Urinary bladder (tissue), 4 donors: Measurements from ENCODE around the gene C10orf90. TPM values are rescaled to one million over a fixed set of nuclear protein-coding genes. Genes with fewer than 3 reads are reported as not detected.

Experiments used
- DNase-seq: peaks from one replicate; pipeline ENCODE4 v3.0.0-alpha.2; 2015; ENCODE audit errors: extremely low spot score
- H3K27ac ChIP-seq: one replicate; pipeline ENCODE4 v1.5.1; 2013; ENCODE audit warnings: low read depth, mild to moderate bottlenecking, moderate library complexity
- H3K36me3 ChIP-seq: one replicate; pipeline ENCODE4 v1.6.1; 2013; ENCODE audit warnings: mild to moderate bottlenecking, moderate library complexity; ENCODE audit not compliant: insufficient read depth
- H3K4me1 ChIP-seq: one replicate; pipeline ENCODE4 v1.6.1; 2013; ENCODE audit warnings: mild to moderate bottlenecking, moderate library complexity; ENCODE audit not compliant: insufficient read depth
- H3K4me3 ChIP-seq: one replicate; pipeline ENCODE4 v1.5.1; 2013; ENCODE audit warnings: low read depth, low read length
- WGBS: extraction: QIAGEN DNeasy Blood & Tissue Kit; methylation state at CpG from one replicate; pipeline ENCODE4 v1.1.7; 2013; 5-methylcytosine and 5-hydroxymethylcytosine counted together
- polyA plus RNA-seq: library from polyadenylated mRNA; stranded (reverse); fragments of 200-250 nt; gene quantifications from one replicate; pipeline ENCODE4 v1.2.3, GENCODE V29; 2013
- total RNA-seq: library from RNA; depleted of rRNA; stranded (reverse); fragments of >200 nt; gene quantifications from one replicate; pipeline ENCODE4 v1.2.3, GENCODE V29; 2014
- donor health status: healthy with polysubstance abuse.
- donor health status: healthy.

Gene C10orf90
- total and polyA plus RNA-seq, 2 donors, result 0.85 TPM; not detected in 1

- no peaks in the 10 kb centered on the region for H3K4me1 ChIP-seq
- 90% methylated on average over 8 of the region's 8 CpGs for WGBS
- no peaks in the 10 kb centered on the region for H3K36me3 ChIP-seq
- no peak for DNase-seq
- H3K4me3 ChIP-seq, result no peak overlapping the region
- H3K27ac ChIP-seq, result no peak overlapping the region
Observed at GRCh38 chr10:126455036-126455765, 215.3 kb downstream of the C10orf90 start.

GRCh38 chr10:126454045-126454751 lies 216.3 kb downstream of the C10orf90 start:
- H3K36me3 ChIP-seq, result no peaks in the 10 kb centered on the region
- WGBS, result 89% methylated on average over 4 of the region's 4 CpGs
- DNase-seq, result no peak
- H3K4me3 ChIP-seq, result no peak overlapping the region
- no peaks in the 10 kb centered on the region for H3K4me1 ChIP-seq
- H3K27ac ChIP-seq, result no peak overlapping the region

DNA sequence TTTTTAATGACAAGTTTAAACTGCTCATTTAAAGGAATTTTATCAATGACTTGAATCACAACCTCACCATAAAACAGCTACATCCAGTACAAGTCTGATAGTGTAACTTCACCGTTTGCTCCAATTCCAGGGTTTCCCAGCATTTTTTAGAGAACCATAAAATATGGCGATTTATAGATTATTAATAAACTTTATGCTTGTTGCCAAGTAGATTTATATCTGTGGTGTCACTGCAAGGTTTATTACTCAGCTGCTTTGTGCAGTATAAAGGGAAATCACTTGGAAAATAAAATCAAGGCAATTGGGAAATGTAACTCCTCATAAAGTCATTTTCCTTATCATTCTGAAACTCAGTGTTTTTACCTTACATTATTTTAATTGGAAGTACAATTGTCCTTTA lies 218.2 kb downstream of the C10orf90 start:
- Histone ChIP-seq H3K27ac (no peak overlapping the region), H3K36me3 (no peaks in the 10 kb centered on the region), H3K4me1 (no peaks in the 10 kb centered on the region), H3K4me3 (no peak overlapping the region)
- DNase-seq, result no peak
- 30% methylated on average over 2 of the region's 2 CpGs for WGBS

GRCh38 chr10:126448091-126448490 lies 222.4 kb downstream of the C10orf90 start:
- 89% methylated on average over 5 of the region's 5 CpGs for WGBS
- no peak for DNase-seq
- no peak overlapping the region for H3K27ac ChIP-seq

GRCh38 chr10:126439942-126440341 lies 230.6 kb downstream of the C10orf90 start:
- 91% methylated on average over 3 of the region's 3 CpGs for WGBS
- no peaks in the 10 kb centered on the region for H3K36me3 ChIP-seq
- no peak for DNase-seq
- H3K4me3 ChIP-seq, result no peak overlapping the region
- H3K4me1 ChIP-seq, result no peaks in the 10 kb centered on the region
- H3K27ac ChIP-seq, result no peak overlapping the region

More at GRCh38 chr10:126448091-126448490, 222.4 kb downstream of the C10orf90 start:
- Histone ChIP-seq H3K36me3 (no peaks in the 10 kb centered on the region), H3K4me3 (no peak overlapping the region), H3K4me1 (no peaks in the 10 kb centered on the region)

DNA sequence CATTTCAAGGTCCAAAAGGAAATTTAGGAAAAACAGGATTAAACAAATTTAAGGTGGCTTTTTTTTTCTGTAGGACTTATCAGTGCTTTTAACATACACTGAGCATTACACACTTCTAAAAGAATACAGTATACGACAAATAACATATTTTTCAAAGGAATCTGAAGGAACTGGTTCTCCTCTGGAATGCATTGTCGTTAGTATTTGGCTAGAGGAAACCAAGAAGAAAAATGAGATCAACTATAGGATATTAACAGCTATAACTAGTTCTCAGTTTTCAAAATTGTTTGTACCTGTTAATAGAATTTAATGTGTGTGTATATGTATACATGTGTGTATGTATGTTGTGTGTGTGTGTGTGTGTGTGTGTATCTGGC lies 232.1 kb downstream of the C10orf90 start:
- H3K4me1 ChIP-seq, result no peaks in the 10 kb centered on the region
- 74% methylated on average over 2 of the region's 2 CpGs for WGBS

DNA sequence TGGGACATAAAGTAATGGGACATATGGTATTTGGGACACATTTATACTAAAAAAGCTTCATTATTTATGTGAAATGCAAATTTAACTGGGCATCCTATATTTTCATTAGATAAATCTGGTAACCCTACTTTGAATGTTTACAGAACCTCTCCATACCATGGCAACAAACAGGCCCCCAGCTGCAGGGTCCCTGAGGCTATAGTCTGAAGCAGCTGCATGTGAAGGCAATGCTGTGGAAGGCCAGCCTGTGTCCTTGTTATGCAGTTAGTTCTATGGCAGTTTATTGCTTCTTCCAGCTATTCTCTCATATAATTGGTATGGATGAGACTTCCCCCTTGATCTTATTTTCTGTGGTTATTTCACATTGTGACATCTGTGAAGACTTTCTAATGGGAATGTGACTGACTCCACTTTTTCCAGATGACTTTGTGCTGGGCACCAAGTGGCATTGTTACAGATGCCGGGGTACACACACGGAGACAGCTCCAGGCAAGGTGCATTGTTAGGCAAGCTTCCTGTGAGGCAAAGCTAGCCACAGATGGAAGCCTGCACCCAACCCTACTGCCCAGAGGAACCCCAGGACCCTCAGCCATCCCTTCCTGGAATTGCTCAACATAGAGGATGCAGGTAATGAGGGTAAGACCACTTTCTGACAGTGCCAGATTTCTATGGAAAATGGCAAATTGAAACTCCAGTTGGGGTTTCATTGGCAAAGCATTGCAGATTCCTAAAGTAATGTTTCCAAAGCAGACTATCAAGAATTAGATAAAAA lies 232.7 kb downstream of the C10orf90 start:
- Histone ChIP-seq H3K4me1 (no peaks in the 10 kb centered on the region), H3K4me3 (no peak overlapping the region), H3K36me3 (no peaks in the 10 kb centered on the region), H3K27ac (no peak overlapping the region)
- DNase-seq, result no peak
- WGBS, result 84% methylated on average over 2 of the region's 2 CpGs

More for the DNA sequence above, 232.1 kb downstream of the C10orf90 start:
- Histone ChIP-seq H3K4me3 (no peak overlapping the region), H3K36me3 (no peaks in the 10 kb centered on the region), H3K27ac (no peak overlapping the region)
- no peak for DNase-seq

DNA sequence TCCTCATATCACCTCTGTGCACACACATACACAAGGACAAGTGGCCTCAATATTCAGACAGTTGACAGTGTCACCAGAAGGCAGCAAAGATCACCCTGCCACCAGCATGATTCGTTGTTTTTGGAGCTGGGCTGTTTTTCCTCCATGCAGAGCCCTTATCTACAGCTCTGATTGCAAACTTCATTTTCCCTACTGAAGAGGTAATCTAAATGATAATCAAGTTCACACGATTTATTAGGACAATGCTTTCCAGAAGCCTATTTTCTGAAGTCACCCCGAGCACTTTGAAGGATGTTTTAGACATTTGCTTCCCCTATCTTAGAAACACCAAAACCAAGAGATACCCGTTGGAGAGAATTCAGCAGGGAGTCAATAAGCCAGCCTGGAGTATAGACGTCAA lies 236.3 kb downstream of the C10orf90 start:
- no peaks in the 10 kb centered on the region for H3K4me1 ChIP-seq
- 68% methylated on average over 5 of the region's 5 CpGs for WGBS
- DNase-seq, result no peak

DNA sequence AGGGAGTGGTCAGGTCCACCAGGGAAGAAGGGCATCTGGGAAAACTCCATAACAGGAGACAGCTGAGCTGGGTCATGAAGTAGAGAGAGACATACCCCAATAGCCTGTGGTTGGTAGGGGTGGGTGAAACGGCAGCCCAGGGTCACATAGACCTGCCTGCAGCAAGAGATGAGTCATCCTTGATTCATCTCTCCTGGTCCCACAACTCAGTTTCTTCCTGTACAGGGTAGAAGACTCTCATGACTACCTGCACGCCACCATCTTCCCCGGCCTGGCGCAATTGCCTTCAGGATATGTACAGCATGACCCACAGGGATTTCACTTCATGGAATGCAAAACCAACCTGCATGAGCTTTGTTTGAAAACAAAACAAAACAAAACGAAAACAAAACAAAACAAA lies 237.1 kb downstream of the C10orf90 start:
- Histone ChIP-seq H3K27ac (no peak overlapping the region), H3K36me3 (no peaks in the 10 kb centered on the region), H3K4me3 (no peak overlapping the region), H3K4me1 (no peaks in the 10 kb centered on the region)
- no peak for DNase-seq
- 87% methylated on average over 5 of the region's 5 CpGs for WGBS

More for the DNA sequence above, 236.3 kb downstream of the C10orf90 start:
- no peak overlapping the region for H3K4me3 ChIP-seq
- H3K27ac ChIP-seq, result no peak overlapping the region
- H3K36me3 ChIP-seq, result no peaks in the 10 kb centered on the region

DNA sequence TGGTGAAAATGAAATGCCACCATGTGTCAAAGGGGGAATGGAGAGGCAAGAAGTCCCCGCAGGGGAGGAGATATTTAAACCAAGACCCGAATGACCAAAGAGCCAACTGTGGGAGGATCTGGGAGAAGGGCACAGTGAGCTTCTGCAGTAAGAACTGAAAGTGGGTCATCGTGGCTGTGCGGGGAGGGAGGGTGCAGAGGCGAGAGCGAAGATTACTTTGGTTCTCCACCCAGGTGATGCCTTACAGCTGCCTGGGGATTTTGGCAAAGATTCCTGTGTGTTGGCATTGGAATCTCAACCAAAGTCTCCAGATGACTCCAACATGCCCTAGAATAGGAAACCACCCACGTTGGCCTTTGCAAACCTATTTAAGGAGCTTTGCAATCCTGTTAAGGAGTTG lies 238.0 kb downstream of the C10orf90 start:
- WGBS, result 87% methylated on average over 7 of the region's 7 CpGs
- DNase-seq, result no peak
- Histone ChIP-seq H3K4me3 (no peak overlapping the region), H3K4me1 (no peaks in the 10 kb centered on the region), H3K27ac (no peak overlapping the region), H3K36me3 (no peaks in the 10 kb centered on the region)

DNA sequence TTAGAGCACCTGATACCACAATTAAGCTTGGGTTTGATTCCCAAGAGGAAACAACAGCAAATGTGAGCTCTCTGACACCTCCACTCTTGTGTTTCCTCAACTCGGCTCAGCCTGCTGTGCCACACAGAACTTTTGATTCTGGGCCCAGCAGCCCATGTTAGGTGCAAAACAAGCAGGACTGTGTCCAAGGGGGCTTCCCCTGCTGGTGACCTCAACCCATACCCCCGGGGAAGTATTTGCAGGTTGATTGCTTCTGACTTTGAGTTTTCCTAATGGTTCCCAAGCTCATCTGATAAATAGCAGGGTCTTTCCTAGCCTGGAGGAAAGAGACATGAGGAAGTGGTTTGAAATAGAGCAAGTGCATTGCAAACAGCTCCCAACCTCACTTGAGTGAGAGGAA lies 238.7 kb downstream of the C10orf90 start:
- no peak for DNase-seq
- Histone ChIP-seq H3K4me1 (no peaks in the 10 kb centered on the region), H3K36me3 (no peaks in the 10 kb centered on the region), H3K4me3 (no peak overlapping the region), H3K27ac (no peak overlapping the region)
- WGBS, result 88% methylated on average over 2 of the region's 2 CpGs

DNA sequence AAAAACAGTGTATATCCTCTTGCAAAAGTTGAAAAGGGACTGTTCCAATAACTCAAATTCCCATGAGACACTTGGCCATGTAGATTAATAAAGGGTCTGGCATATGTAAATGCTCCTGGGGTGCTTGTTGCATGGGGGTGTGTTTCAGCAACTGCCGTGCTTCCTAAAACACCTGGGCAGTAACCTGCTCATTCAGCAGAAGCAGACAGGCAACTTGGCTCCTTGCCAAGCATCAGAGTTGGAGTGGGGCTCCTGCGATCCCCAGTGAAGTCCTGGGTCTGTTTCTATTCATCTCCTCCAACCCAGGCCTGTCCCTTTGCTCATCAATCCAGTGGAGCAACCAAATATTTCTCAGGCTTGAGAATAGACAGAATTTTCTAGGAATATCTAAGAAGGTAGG lies 240.0 kb downstream of the C10orf90 start:
- no peak for DNase-seq
- Histone ChIP-seq H3K36me3 (no peaks in the 10 kb centered on the region), H3K4me3 (no peak overlapping the region), H3K4me1 (no peaks in the 10 kb centered on the region), H3K27ac (no peak overlapping the region)
- 87% methylated on average over 2 of the region's 2 CpGs for WGBS

GRCh38 chr10:126429275-126429674 lies 241.2 kb downstream of the C10orf90 start:
- Histone ChIP-seq H3K27ac (no peak overlapping the region), H3K36me3 (no peaks in the 10 kb centered on the region), H3K4me3 (no peak overlapping the region), H3K4me1 (no peaks in the 10 kb centered on the region)
- WGBS, result 93% methylated on average over 4 of the region's 4 CpGs
- no peak for DNase-seq
